Caco-2 (cell line): ENCODE measurements around the gene ACSM6. TPM values are rescaled to one million over a fixed set of nuclear protein-coding genes. Genes with fewer than 3 reads are reported as not detected.

Experiments
- BruUV-seq: library from RNA; stranded (reverse); fragments of 400-500 nt; replicated peaks from 2 replicates; lab custom pipeline; 2021; lab: Mats Ljungman, UMichigan
- CTCF ChIA-PET: fragments of 300-600 bp; sonication (Branson Sonifier 250); formaldehyde crosslinking; loops from one replicate; lab custom pipeline; 2022; ENCODE audit warnings: antibody characterized with exemption; lab: Charles Lee
- POLR2A ChIA-PET: fragments of 300-600 bp; sonication (Branson Sonifier 250); formaldehyde crosslinking; loops from one replicate; lab custom pipeline; 2022; ENCODE audit warnings: antibody characterized with exemption; lab: Charles Lee
- DNase-seq, 2 experiments: peaks; one replicate each; pipeline versions ENCODE4 v3.0.0 to v3.0.0-alpha.2; 2020 to 2022
- H3K27me3 ChIP-seq: replicated peaks from 2 replicates; pipeline ENCODE4 v1.6.0; 2011; ENCODE audit warnings: low read length; ENCODE audit not compliant: control insufficient read depth, insufficient read depth
- H3K36me3 ChIP-seq: 2 replicates; pipeline ENCODE4 v1.5.1; 2011; ENCODE audit warnings: low read length; ENCODE audit not compliant: control insufficient read depth, insufficient read depth
- H3K4me1 ChIP-seq: fragments of 250-450 bp; sonication (Bioruptor Pico); 2 replicates; pipeline ENCODE4 v1.5.1; 2020; ENCODE audit warnings: mild to moderate bottlenecking
- H3K4me3 ChIP-seq: 2 replicates; pipeline ENCODE4 v1.5.1; 2011; ENCODE audit warnings: low read depth, mild to moderate bottlenecking, control low read depth, low read length
- H3K9me3 ChIP-seq: fragments of 250-450 bp; sonication (Bioruptor Pico); 2 replicates; pipeline ENCODE4 v1.5.1; 2020; ENCODE audit warnings: mild to moderate bottlenecking, moderate library complexity
- H3K27ac Mint-ChIP-seq: one replicate; pipeline ENCODE4 v1.8.0; 2022; ENCODE audit warnings: mixed read lengths; ENCODE audit not compliant: unreplicated experiment
- H3K27me3 Mint-ChIP-seq: one replicate; pipeline ENCODE4 v1.8.0; 2022; ENCODE audit warnings: mixed read lengths; ENCODE audit not compliant: insufficient read depth, unreplicated experiment
- H3K36me3 Mint-ChIP-seq: one replicate; pipeline ENCODE4 v1.8.0; 2022; ENCODE audit warnings: mild to moderate bottlenecking, mixed read lengths; ENCODE audit not compliant: insufficient read depth, unreplicated experiment
- H3K4me1 Mint-ChIP-seq: one replicate; pipeline ENCODE4 v1.8.0; 2022; ENCODE audit warnings: low read depth, mixed read lengths; ENCODE audit not compliant: unreplicated experiment
- H3K4me3 Mint-ChIP-seq: one replicate; pipeline ENCODE4 v1.8.0; 2022; ENCODE audit warnings: mild to moderate bottlenecking, moderate library complexity, mixed read lengths; ENCODE audit not compliant: unreplicated experiment
- H3K9me3 Mint-ChIP-seq: one replicate; pipeline ENCODE4 v1.8.0; 2022; ENCODE audit warnings: mixed read lengths; ENCODE audit not compliant: unreplicated experiment
- CTCF ChIP-seq, 2 experiments: fragments of 200-600 bp in 1 of 2; IDR thresholded peaks; 1 replicate in 1 of 2; 2 replicates in 1 of 2; pipeline versions ENCODE4 v1.5.1 to v1.8.0; 2011 to 2022; ENCODE audit warnings: antibody characterized with exemption in 1 of 2, control low read depth in 1 of 2, inconsistent platforms in 1 of 2, low read depth in 1 of 2, low read length in 1 of 2, mild to moderate bottlenecking in 1 of 2, moderate library complexity in 1 of 2; ENCODE audit not compliant: insufficient read depth in 1 of 2, severe bottlenecking in 1 of 2, unreplicated experiment in 1 of 2
- intact Hi-C: fragments of 100-400 bp; cut with micrococcal nuclease; formaldehyde crosslinking; loops from one replicate; pipeline ENCODE4 v1.10.0; 2022; ENCODE audit not compliant: unreplicated experiment
- total RNA-seq: library from RNA; stranded (reverse); gene quantifications from 2 replicates; pipeline ENCODE4 v1.2.3, GENCODE V29; 2022

ACSM6 gene
- total RNA-seq, 1 experiment from 2014 or later, result not detected

DNA sequence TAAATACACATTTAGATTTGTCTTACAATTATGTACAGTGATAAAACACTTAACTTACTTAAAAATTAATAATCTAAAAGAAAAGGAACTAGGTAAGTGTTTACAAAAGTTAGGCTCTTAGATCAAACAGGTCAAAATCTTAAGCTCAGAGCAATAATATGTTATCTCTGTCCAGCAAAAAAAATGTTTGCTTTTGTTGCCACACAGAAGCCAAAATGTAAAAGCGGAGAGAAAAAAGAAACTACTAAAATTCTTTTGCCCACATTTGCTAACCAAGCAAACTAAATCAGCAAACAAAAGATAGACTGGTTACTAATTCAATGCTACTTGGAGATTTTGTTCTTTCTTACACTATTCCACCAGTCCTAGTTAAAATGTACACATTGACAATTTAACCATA, 15.2 kb upstream of the ACSM6 start:
- peaks cover 24% of the 10 kb centered on the region for H3K9me3 ChIP-seq
- CTCF ChIA-PET, result interaction anchor here (0.7 to 1.2 kb wide), 3 partner anchors 64 to 157 kb away, joined by 3 to 12 read pairs (median 5); no protein-coding TSS in a partner anchor
- Mint-ChIP-seq H3K9me3 (peaks cover 4% of the 10 kb centered on the region), H3K27me3 (no peaks in the 10 kb centered on the region), H3K27ac (peak overlapping the region; percentile 85), H3K4me3 (peak overlapping the region; percentile 16), H3K4me1 (peaks cover 23% of the 10 kb centered on the region), H3K36me3 (peaks cover 26% of the 10 kb centered on the region)
- no peak for TF ChIP-seq CTCF (IDR thresholded peaks at IDR 0.05; ENCODE audit: insufficient read depth in 1 of 2, low read depth in 1 of 2, low read length in 1 of 2, severe bottlenecking in 1 of 2, unreplicated experiment in 1 of 2)
- no peaks in the 10 kb centered on the region for H3K36me3 ChIP-seq
- peak in 1 of 2 experiments; percentile 69 for DNase-seq
- BruUV-seq, result no TSS peak
- peaks cover 53% of the 10 kb centered on the region for H3K4me1 ChIP-seq
- no peaks in the 10 kb centered on the region for H3K27me3 ChIP-seq
- POLR2A ChIA-PET, result interaction anchor here (0.6 kb wide), 1 partner anchor 52 kb away, joined by 3 read pairs; no protein-coding TSS in a partner anchor
- no peak overlapping the region for H3K4me3 ChIP-seq
- intact Hi-C loops, result loop anchor here (1.0 to 2.0 kb wide), 6 partner anchors 41 to 551 kb away; no protein-coding TSS in a partner anchor

GRCh38 chr10:95181726-95182125, 12.3 kb upstream of the ACSM6 start:
- H3K27me3 ChIP-seq, result no peaks in the 10 kb centered on the region
- peaks cover 34% of the 10 kb centered on the region for H3K4me1 Mint-ChIP-seq
- H3K27ac Mint-ChIP-seq, result peak overlapping the region; percentile 77
- H3K4me1 ChIP-seq, result peaks cover 48% of the 10 kb centered on the region
- H3K27me3 Mint-ChIP-seq, result no peaks in the 10 kb centered on the region
- POLR2A ChIA-PET, result no interaction called here
- CTCF ChIA-PET, result no interaction called here
- no TSS peak for BruUV-seq
- intact Hi-C loops, result loop anchor here (5.0 kb wide), 1 partner anchor 41 kb away; no protein-coding TSS in a partner anchor
- H3K9me3 Mint-ChIP-seq, result peaks cover 9% of the 10 kb centered on the region
- DNase-seq, result no peak
- H3K36me3 ChIP-seq, result no peaks in the 10 kb centered on the region; the same call in 1 of the 2 replicates
- peaks cover 9% of the 10 kb centered on the region for H3K9me3 ChIP-seq
- no peak for TF ChIP-seq CTCF (IDR thresholded peaks at IDR 0.05; ENCODE audit: insufficient read depth in 1 of 2, low read depth in 1 of 2, low read length in 1 of 2, severe bottlenecking in 1 of 2, unreplicated experiment in 1 of 2)
- H3K4me3 ChIP-seq, result no peak overlapping the region
- peaks cover 23% of the 10 kb centered on the region for H3K36me3 Mint-ChIP-seq
- peak overlapping the region; percentile 9 for H3K4me3 Mint-ChIP-seq

GRCh38 chr10:95183271-95184230, 10.5 kb upstream of the ACSM6 start:
- H3K9me3 ChIP-seq, result no peaks in the 10 kb centered on the region
- Mint-ChIP-seq H3K4me1 (peaks cover 32% of the 10 kb centered on the region), H3K27ac (peak overlapping the region; percentile 89), H3K27me3 (no peaks in the 10 kb centered on the region), H3K9me3 (peaks cover 19% of the 10 kb centered on the region), H3K36me3 (peaks cover 14% of the 10 kb centered on the region), H3K4me3 (peak overlapping the region; percentile 72)
- DNase-seq, result peak; percentile 89 to 95
- BruUV-seq, result TSS peak; percentile 70
- H3K4me3 ChIP-seq, result peak overlapping the region; percentile 46
- CTCF ChIA-PET, result interaction anchor here (1.1 to 1.3 kb wide), 2 partner anchors 50 to 179 kb away, joined by 5 to 7 read pairs; no protein-coding TSS in a partner anchor
- H3K27me3 ChIP-seq, result no peaks in the 10 kb centered on the region
- TF ChIP-seq CTCF (IDR thresholded peaks at IDR 0.05; ENCODE audit: insufficient read depth in 1 of 2, low read depth in 1 of 2, low read length in 1 of 2, severe bottlenecking in 1 of 2, unreplicated experiment in 1 of 2), result peak; percentile 90 to 94
- H3K36me3 ChIP-seq, result no peaks in the 10 kb centered on the region; the same call in 1 of the 2 replicates
- POLR2A ChIA-PET, result interaction anchor here (0.5 kb wide), 1 partner anchor 1430 kb away, joined by 4 read pairs; no protein-coding TSS in a partner anchor
- intact Hi-C loops, result loop anchor here (1.0 to 5.0 kb wide), 4 partner anchors 39 to 180 kb away; no protein-coding TSS in a partner anchor
- peaks cover 38% of the 10 kb centered on the region for H3K4me1 ChIP-seq
